HUES64 (cell line): Measurements from ENCODE around the gene LGR6.
A peak's percentile ranks its signal among the peaks of the same experiment; 100 is the strongest.

Experiments
- H3K27ac ChIP-seq: 2 replicates; pipeline ENCODE4 v1.7.0; 2013; ENCODE audit warnings: low read depth, low read length, inconsistent platforms
- H3K27me3 ChIP-seq: 2 replicates; pipeline ENCODE4 v1.6.1; 2013; ENCODE audit warnings: mild to moderate bottlenecking, low read length; ENCODE audit not compliant: insufficient read depth
- H3K36me3 ChIP-seq: 2 replicates; pipeline ENCODE4 v1.6.1; 2013; ENCODE audit warnings: mild to moderate bottlenecking, low read length; ENCODE audit not compliant: insufficient read depth
- H3K4me1 ChIP-seq: 2 replicates; pipeline ENCODE4 v1.6.1; 2013; ENCODE audit warnings: mild to moderate bottlenecking, low read length, moderate library complexity; ENCODE audit not compliant: insufficient read depth
- H3K4me3 ChIP-seq: 2 replicates; pipeline ENCODE4 v1.5.1; 2013; ENCODE audit warnings: mild to moderate bottlenecking, low read length, moderate library complexity
- H3K9ac ChIP-seq: 2 replicates; pipeline ENCODE4 v1.6.1; 2013; ENCODE audit warnings: mild to moderate bottlenecking, low read depth, low read length
- H3K9me3 ChIP-seq: 2 replicates; pipeline ENCODE4 v1.6.1; 2013; ENCODE audit warnings: low read depth, low read length; ENCODE audit not compliant: insufficient read depth
- WGBS: fragments of 150-250, 120-280 bp; methylation state at CpG from one replicate; pipeline ENCODE4 v1.1.7; 2013; ENCODE audit warnings: missing lambda C conversion rate; 5-methylcytosine and 5-hydroxymethylcytosine counted together

LGR6 gene

GRCh38 chr1:202194328-202194648, 689 bp downstream of the LGR6 start:
- Histone ChIP-seq H3K27ac (no peak overlapping the region), H3K9ac (no peak overlapping the region), H3K27me3 (peaks cover 36% of the 10 kb centered on the region), H3K4me3 (peak overlapping the region; percentile 48), H3K9me3 (no peaks in the 10 kb centered on the region), H3K4me1 (peaks cover 3% of the 10 kb centered on the region; the same call in 1 of the 2 replicates), H3K36me3 (no peaks in the 10 kb centered on the region)
- WGBS: 66% methylated on average over 11 of the region's 11 CpGs

GRCh38 chr1:202197653-202198365, 4.2 kb downstream of the LGR6 start:
- Histone ChIP-seq H3K4me1 (peaks cover 3% of the 10 kb centered on the region; the same call in 1 of the 2 replicates), H3K4me3 (no peak overlapping the region), H3K9ac (no peak overlapping the region), H3K36me3 (no peaks in the 10 kb centered on the region), H3K9me3 (no peaks in the 10 kb centered on the region), H3K27me3 (peaks cover 36% of the 10 kb centered on the region), H3K27ac (no peak overlapping the region)
- WGBS: 86% methylated on average over 7 of the region's 7 CpGs

GRCh38 chr1:202198366-202198724, 4.7 kb downstream of the LGR6 start:
- Histone ChIP-seq H3K4me1 (peaks cover 3% of the 10 kb centered on the region; the same call in 1 of the 2 replicates), H3K27me3 (peaks cover 31% of the 10 kb centered on the region)
- 88% methylated on average over 1 of the region's 1 CpG for WGBS

GRCh38 chr1:202199040-202199889, 5.7 kb downstream of the LGR6 start:
- Histone ChIP-seq H3K9me3 (no peaks in the 10 kb centered on the region), H3K9ac (no peak overlapping the region), H3K27me3 (peaks cover 22% of the 10 kb centered on the region), H3K4me3 (no peak overlapping the region), H3K4me1 (peaks cover under 1% of the 10 kb centered on the region; the same call in 1 of the 2 replicates), H3K36me3 (no peaks in the 10 kb centered on the region), H3K27ac (no peak overlapping the region)
- 89% methylated on average over 15 of the region's 16 CpGs for WGBS

More at GRCh38 chr1:202198366-202198724, 4.7 kb downstream of the LGR6 start:
- Histone ChIP-seq H3K9me3 (no peaks in the 10 kb centered on the region), H3K9ac (no peak overlapping the region), H3K27ac (no peak overlapping the region), H3K4me3 (no peak overlapping the region), H3K36me3 (no peaks in the 10 kb centered on the region)

GRCh38 chr1:202200112-202200548, 6.5 kb downstream of the LGR6 start:
- Histone ChIP-seq H3K27ac (no peak overlapping the region), H3K27me3 (peaks cover 13% of the 10 kb centered on the region), H3K4me3 (no peak overlapping the region), H3K4me1 (no peaks in the 10 kb centered on the region), H3K36me3 (no peaks in the 10 kb centered on the region), H3K9me3 (no peaks in the 10 kb centered on the region), H3K9ac (no peak overlapping the region)
- WGBS: 68% methylated on average over 4 of the region's 4 CpGs

GRCh38 chr1:202200669-202201068, 7.1 kb downstream of the LGR6 start:
- Histone ChIP-seq H3K9me3 (no peaks in the 10 kb centered on the region), H3K4me3 (no peak overlapping the region), H3K27ac (no peak overlapping the region), H3K36me3 (no peaks in the 10 kb centered on the region), H3K9ac (no peak overlapping the region), H3K27me3 (peaks cover 8% of the 10 kb centered on the region), H3K4me1 (no peaks in the 10 kb centered on the region)
- WGBS: 96% methylated on average over 8 of the region's 8 CpGs

- Histone ChIP-seq H3K9me3 (no peaks in the 10 kb centered on the region), H3K27me3 (0 out of 2 replicates have a peak, but pooled peaks cover 2% of the 10 kb centered on the region), H3K4me3 (no peak overlapping the region), H3K27ac (no peak overlapping the region), H3K4me1 (no peaks in the 10 kb centered on the region), H3K9ac (no peak overlapping the region), H3K36me3 (no peaks in the 10 kb centered on the region)
- WGBS: 92% methylated on average over 3 of the region's 3 CpGs
These were observed 7.7 kb downstream of the LGR6 start for GRCh38 chr1:202201266-202201665.

GRCh38 chr1:202201971-202202370, 8.4 kb downstream of the LGR6 start:
- Histone ChIP-seq H3K27me3 (no peaks in the 10 kb centered on the region), H3K36me3 (no peaks in the 10 kb centered on the region), H3K27ac (no peak overlapping the region), H3K9me3 (no peaks in the 10 kb centered on the region), H3K4me1 (no peaks in the 10 kb centered on the region), H3K4me3 (no peak overlapping the region), H3K9ac (no peak overlapping the region)
- 82% methylated on average over 4 of the region's 4 CpGs for WGBS

GRCh38 chr1:202202500-202203168, 9.0 kb downstream of the LGR6 start:
- Histone ChIP-seq H3K9ac (no peak overlapping the region), H3K9me3 (no peaks in the 10 kb centered on the region), H3K36me3 (no peaks in the 10 kb centered on the region), H3K4me1 (no peaks in the 10 kb centered on the region), H3K4me3 (no peak overlapping the region), H3K27ac (no peak overlapping the region), H3K27me3 (no peaks in the 10 kb centered on the region)
- WGBS: 96% methylated on average over 7 of the region's 7 CpGs

- 89% methylated on average over 13 of the region's 13 CpGs for WGBS
- Histone ChIP-seq H3K36me3 (no peaks in the 10 kb centered on the region), H3K9me3 (no peaks in the 10 kb centered on the region), H3K27ac (no peak overlapping the region), H3K9ac (no peak overlapping the region), H3K27me3 (no peaks in the 10 kb centered on the region), H3K4me1 (no peaks in the 10 kb centered on the region), H3K4me3 (no peak overlapping the region)
These were observed 9.8 kb downstream of the LGR6 start for GRCh38 chr1:202203238-202204039.
